Tongue (tissue), 2 donors: Measurements from ENCODE around the gene ARL11. TPM values are rescaled to one million over a fixed set of nuclear protein-coding genes. Genes with fewer than 3 reads are reported as not detected.

Source experiments
- DNase-seq: peaks from one replicate; pipeline ENCODE4 v3.0.0-alpha.2; 2015
- total RNA-seq: library from RNA; depleted of rRNA; stranded (reverse); fragments of >200 nt; gene quantifications from one replicate; pipeline ENCODE4 v1.2.3, GENCODE V29; 2014

Gene ARL11
- total RNA-seq, 1 donor from 2014 or later: 0.92 TPM

GRCh38 chr13:49615836-49616675 lies 12.3 kb upstream of the ARL11 start:
- peak; percentile 27 for DNase-seq

GRCh38 chr13:49616676-49617065 lies 11.6 kb upstream of the ARL11 start:
- no peak for DNase-seq

GRCh38 chr13:49620170-49620621 lies 8.1 kb upstream of the ARL11 start:
- DNase-seq: no peak

GRCh38 chr13:49622174-49622946 lies 5.9 kb upstream of the ARL11 start:
- DNase-seq: no peak

GRCh38 chr13:49624229-49624628 lies 4.1 kb upstream of the ARL11 start:
- no peak for DNase-seq

- no peak for DNase-seq
These were observed 2.8 kb upstream of the ARL11 start for GRCh38 chr13:49625392-49626079.

GRCh38 chr13:49629196-49629938 lies 1.1 kb downstream of the ARL11 start:
- no peak for DNase-seq

- no peak for DNase-seq
These were observed 1.6 kb downstream of the ARL11 start for GRCh38 chr13:49629947-49630346.

GRCh38 chr13:49630580-49630979 lies 2.3 kb downstream of the ARL11 start:
- DNase-seq: no peak

- no peak for DNase-seq
These were observed 3.8 kb downstream of the ARL11 start for GRCh38 chr13:49632156-49632555.

- DNase-seq: no peak
These were observed 5.4 kb downstream of the ARL11 start for GRCh38 chr13:49633710-49634109.

- DNase-seq: peak; percentile 49
These were observed 7.5 kb downstream of the ARL11 start for GRCh38 chr13:49635599-49636433.

GRCh38 chr13:49636705-49637104 lies 8.4 kb downstream of the ARL11 start:
- DNase-seq: no peak

- DNase-seq: no peak
These were observed 9.9 kb downstream of the ARL11 start for GRCh38 chr13:49638030-49638743.

GRCh38 chr13:49638744-49639072 lies 10.4 kb downstream of the ARL11 start:
- no peak for DNase-seq

GRCh38 chr13:49641801-49642291 lies 13.5 kb downstream of the ARL11 start:
- DNase-seq: no peak

- no peak for DNase-seq
These were observed 14.8 kb downstream of the ARL11 start for GRCh38 chr13:49643035-49643646.

- DNase-seq: no peak
These were observed 17.1 kb downstream of the ARL11 start for GRCh38 chr13:49645451-49645850.

GRCh38 chr13:49646688-49647087 lies 18.4 kb downstream of the ARL11 start:
- no peak for DNase-seq
